GM13976 (cell line): Measurements from ENCODE around the gene HOXD13.

ENCODE experiments used
- DNase-seq: peaks from one replicate; pipeline ENCODE4 v3.0.0; 2012; ENCODE audit warnings: low spot score
- in situ Hi-C: fragments of 300-500 bp; cut with MboI; formaldehyde crosslinking; loops from one replicate; pipeline ENCODE4 v1.12.0; 2022; ENCODE audit warnings: low sequenced_read_pairs, mixed read lengths, inconsistent platforms; ENCODE audit not compliant: unreplicated experiment
- TF ChIP-seq, protein P1 (sequence below): IDR thresholded peaks from 2 replicates; pipeline ENCODE4 v1.5.1; 2012; ENCODE audit warnings: borderline replicate concordance, mild to moderate bottlenecking; ENCODE audit not compliant: insufficient read depth; ENCODE audit errors: extremely low read depth, missing control alignments, control extremely low read depth

The HOXD13 gene

DNA sequence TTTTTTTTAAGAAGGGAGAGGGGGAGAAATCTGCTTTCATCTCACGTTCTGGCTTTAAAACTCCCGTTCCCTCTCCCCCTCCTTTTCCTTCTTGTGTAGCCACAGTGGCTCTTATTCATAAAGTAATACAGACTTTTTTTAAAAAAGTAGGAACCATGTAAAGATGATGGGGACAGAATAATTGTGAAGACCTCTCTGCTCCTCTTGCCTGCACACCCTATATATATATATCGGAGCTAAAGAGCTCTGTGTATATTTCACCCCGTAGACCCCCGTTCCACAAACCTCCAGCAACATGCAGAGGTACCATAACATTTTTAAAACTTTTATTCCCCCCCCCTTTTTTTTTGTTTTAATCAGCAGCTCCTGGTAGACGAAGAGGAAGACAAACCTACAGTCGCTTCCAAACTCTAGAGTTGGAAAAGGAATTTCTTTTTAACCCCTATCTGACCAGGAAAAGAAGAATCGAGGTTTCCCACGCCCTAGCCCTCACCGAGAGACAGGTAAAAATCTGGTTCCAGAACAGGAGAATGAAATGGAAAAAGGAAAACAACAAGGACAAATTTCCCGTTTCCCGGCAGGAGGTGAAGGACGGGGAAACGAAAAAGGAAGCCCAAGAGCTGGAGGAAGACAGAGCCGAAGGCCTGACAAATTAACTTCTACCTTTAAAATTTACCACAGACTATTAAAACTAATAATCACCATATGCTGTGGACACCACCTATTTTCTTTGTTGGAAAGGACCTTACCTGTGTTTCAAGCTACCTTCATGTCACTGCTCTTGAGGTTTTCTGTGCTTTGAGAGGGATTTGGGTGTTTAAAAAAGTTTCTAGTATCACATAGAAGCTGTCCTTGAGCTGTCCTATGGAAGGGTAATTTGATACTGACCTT is 38.7 kb downstream of the HOXD13 start:
- no peak for DNase-seq
- TF ChIP-seq, protein P1, sequence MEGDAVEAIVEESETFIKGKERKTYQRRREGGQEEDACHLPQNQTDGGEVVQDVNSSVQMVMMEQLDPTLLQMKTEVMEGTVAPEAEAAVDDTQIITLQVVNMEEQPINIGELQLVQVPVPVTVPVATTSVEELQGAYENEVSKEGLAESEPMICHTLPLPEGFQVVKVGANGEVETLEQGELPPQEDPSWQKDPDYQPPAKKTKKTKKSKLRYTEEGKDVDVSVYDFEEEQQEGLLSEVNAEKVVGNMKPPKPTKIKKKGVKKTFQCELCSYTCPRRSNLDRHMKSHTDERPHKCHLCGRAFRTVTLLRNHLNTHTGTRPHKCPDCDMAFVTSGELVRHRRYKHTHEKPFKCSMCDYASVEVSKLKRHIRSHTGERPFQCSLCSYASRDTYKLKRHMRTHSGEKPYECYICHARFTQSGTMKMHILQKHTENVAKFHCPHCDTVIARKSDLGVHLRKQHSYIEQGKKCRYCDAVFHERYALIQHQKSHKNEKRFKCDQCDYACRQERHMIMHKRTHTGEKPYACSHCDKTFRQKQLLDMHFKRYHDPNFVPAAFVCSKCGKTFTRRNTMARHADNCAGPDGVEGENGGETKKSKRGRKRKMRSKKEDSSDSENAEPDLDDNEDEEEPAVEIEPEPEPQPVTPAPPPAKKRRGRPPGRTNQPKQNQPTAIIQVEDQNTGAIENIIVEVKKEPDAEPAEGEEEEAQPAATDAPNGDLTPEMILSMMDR: no peak
- in situ Hi-C loops: loop anchor here (25.0 kb wide), 1 partner anchor 681 kb away; no protein-coding TSS in a partner anchor

DNA sequence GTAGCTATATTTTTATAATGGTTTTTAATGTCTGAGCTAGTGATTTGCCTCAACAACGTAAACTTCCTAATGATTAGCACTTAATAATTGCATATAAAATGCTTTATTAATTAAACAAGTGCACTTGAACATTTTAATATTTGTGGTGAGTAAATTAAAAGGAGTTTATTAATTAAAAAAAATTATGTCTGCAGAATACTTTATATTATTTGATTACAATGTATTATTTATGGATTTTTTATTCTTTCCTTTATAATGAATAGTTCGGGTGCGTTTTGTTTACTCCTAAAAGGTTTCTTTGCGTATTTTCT is 39.3 kb downstream of the HOXD13 start:
- DNase-seq: no peak
- TF ChIP-seq, protein P1: no peak
- in situ Hi-C loops: loop anchor here (25.0 kb wide), 1 partner anchor 680 kb away; no protein-coding TSS in a partner anchor

DNA sequence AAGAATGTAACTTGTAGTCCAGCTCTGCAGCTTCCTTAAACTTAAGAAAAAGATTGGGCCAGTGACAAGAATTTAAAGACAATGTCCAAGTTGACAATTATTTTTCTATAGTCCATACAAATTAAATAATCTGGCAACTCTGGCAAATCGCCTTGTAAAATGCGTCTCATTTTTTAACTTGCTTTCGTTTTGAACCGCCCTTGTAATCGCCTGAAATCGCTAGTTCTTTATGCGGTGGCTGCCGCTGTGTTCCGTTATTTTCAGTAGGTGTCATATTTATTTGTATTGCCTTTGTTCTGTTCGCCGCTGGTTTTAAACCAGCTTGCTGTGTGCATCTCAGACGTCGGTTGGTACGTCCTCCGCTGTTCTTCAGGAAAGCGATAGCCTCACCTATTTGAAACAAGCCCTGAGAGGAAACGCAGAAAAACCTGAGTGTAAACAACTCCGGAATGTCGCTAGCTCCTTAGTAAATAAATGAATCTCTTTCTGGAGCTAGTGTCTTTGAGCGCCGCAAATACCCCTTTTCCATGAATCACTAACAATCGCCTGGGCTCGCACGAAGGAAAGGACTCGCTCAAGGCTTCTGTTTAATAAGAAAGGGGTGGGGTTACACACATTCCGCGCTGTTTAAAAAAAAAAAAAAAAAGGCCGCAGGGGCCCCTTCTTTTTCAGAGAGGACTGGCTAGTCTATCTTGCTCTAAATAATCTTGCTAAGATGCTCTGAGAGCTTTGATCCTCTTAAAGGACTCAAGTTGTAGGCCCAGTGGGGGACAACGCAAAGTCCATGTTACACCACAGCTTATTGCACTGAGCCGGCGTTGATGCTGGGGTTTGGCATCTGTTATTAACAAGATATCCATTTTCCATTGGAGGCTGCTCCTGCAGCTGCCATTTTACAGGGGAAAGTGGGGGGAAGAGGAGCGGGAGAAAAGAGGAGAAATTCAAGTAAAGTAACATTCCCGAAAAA is 40.0 kb downstream of the HOXD13 start:
- in situ Hi-C loops: loop anchor here (25.0 kb wide), 1 partner anchor 680 kb away; no protein-coding TSS in a partner anchor
- TF ChIP-seq, protein P1: no peak
- DNase-seq: no peak

DNA sequence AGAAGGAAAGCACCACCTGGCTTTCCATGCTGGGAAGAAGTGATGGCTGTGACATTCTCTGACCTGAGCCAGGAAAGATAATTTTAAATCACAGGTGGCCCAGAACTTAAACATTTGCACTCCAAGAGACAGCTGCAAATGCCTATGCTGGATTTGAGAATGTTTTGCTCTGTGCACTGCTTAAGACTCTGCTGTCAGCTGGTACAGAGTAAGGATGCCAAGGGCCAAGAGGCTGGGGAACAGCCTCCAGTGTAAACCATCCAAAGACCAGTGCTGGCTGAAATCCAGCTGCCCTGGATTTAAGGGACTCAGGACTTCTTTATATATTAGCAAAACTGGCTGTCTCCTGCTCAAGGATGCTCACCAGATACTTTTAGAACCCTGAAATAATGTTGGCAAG is 40.9 kb downstream of the HOXD13 start:
- DNase-seq: no peak
- in situ Hi-C loops: loop anchor here (25.0 kb wide), 1 partner anchor 679 kb away; no protein-coding TSS in a partner anchor
- TF ChIP-seq, protein P1: no peak

DNA sequence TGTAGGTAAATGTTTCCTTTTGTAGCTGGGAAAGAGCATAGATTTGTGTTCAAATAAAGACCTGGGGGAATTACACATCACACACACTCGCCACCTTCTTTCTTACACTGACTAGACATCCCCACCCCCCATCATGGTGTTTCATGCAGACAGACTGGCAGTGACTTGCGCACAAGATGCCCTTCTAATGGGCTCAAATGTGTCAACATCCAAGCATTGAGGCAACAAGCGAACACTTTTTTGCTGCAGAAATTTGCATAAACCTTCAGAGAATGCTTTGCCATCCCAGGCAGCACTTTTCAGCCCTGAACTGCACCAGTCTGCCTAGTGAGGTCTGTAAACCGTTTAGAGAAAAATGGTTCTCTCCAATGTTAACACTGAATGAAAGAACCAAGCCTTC is 41.5 kb downstream of the HOXD13 start:
- in situ Hi-C loops: loop anchor here (25.0 kb wide), 1 partner anchor 678 kb away; no protein-coding TSS in a partner anchor
- TF ChIP-seq, protein P1: no peak

DNA sequence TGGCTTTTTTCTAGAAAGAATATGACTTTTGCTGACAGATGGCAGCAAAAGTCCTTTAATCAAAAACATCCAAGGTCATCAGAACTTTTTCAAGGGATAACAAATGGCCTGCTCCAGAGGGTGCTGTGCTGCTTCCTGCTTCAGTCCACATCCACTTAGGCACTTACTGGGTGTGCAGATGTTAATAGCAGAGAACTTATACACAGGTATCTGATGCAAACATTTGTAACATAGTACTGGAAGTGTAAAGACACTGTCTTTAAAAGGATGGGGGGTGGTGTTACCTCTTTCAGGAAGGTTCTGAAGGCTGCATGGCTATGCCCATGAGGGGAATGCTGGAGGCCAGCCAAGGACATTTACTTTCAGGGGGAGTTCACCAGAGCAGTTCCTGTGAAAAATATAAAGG is 42.5 kb downstream of the HOXD13 start:
- TF ChIP-seq, protein P1: no peak
- in situ Hi-C loops: loop anchor here (25.0 kb wide), 1 partner anchor 677 kb away; no protein-coding TSS in a partner anchor
- no peak for DNase-seq

More for the DNA sequence above, 41.5 kb downstream of the HOXD13 start:
- DNase-seq: no peak
